GM12875 (cell line): ENCODE measurements around the gene DKK3.

Experiments
- H3K4me3 ChIP-seq: one replicate; pipeline ENCODE4 v1.5.1; 2011; ENCODE audit warnings: low read depth, low read length, control low read depth
- CTCF ChIP-seq: IDR thresholded peaks from 2 replicates; pipeline ENCODE4 v1.5.1; 2011; ENCODE audit warnings: low read depth, mild to moderate bottlenecking, control low read depth, inconsistent platforms, low read length, moderate library complexity, borderline replicate concordance; ENCODE audit not compliant: insufficient read depth

Gene DKK3

GRCh38 chr11:12007769-12008737 is at the start of gene DKK3:
TSS of gene DKK3 (minus strand) at chr11:12008626. CDS start at chr11:12008582, 44 bp downstream.
- no peak for TF ChIP-seq CTCF
- no peak within 1 kb of the TSS for H3K4me3 ChIP-seq

- TF ChIP-seq CTCF = no peak
- H3K4me3 ChIP-seq = no peak overlapping the region
Measured at GRCh38 chr11:12057299-12057980, 49.0 kb upstream of the DKK3 start.

GRCh38 chr11:12056119-12056518 is 47.7 kb upstream of the DKK3 start:
- TF ChIP-seq CTCF = no peak
- H3K4me3 ChIP-seq = no peak overlapping the region

GRCh38 chr11:12053606-12054361 is 45.4 kb upstream of the DKK3 start:
- TF ChIP-seq CTCF = no peak
- H3K4me3 ChIP-seq = no peak overlapping the region

- H3K4me3 ChIP-seq = no peak overlapping the region
- no peak for TF ChIP-seq CTCF
Measured at GRCh38 chr11:12052676-12053605, 44.5 kb upstream of the DKK3 start.

GRCh38 chr11:12051287-12051662 is 42.8 kb upstream of the DKK3 start:
- TF ChIP-seq CTCF = no peak

More at GRCh38 chr11:12051287-12051662, 42.8 kb upstream of the DKK3 start:
- no peak overlapping the region for H3K4me3 ChIP-seq
